Ishikawa (cell line): ENCODE data around the gene NME3.

Experiments
- EGR1 ChIP-seq: IDR thresholded peaks from 2 replicates; pipeline ENCODE4 v1.6.1; 2012
- FOXM1 ChIP-seq: IDR thresholded peaks from 2 replicates; pipeline ENCODE4 v1.6.1; 2012; ENCODE audit warnings: low read depth, borderline replicate concordance
- RAD21 ChIP-seq: IDR thresholded peaks from 2 replicates; pipeline ENCODE4 v1.6.1; 2012; ENCODE audit warnings: low read depth
- TAF1 ChIP-seq: IDR thresholded peaks from 2 replicates; pipeline ENCODE4 v1.6.1; 2012; ENCODE audit warnings: low read depth, mild to moderate bottlenecking
- TEAD4 ChIP-seq: IDR thresholded peaks from 2 replicates; pipeline ENCODE4 v1.6.1; 2012

GRCh38 chr16:1800701-1801100 is 29.4 kb upstream of the NME3 start:
- no peak for TF ChIP-seq EGR1
- TF ChIP-seq FOXM1: no peak
- no peak for TF ChIP-seq TAF1
- TF ChIP-seq TEAD4: no peak
- no peak for TF ChIP-seq RAD21
